Measurements from ENCODE around the gene SOAT1.

GRCh38 chr1:179365342-179366092 lies 71.9 kb downstream of the SOAT1 start, which contains the start of gene AXDND1:
- TF ChIP-seq CTCF (conservative IDR thresholded peaks at IDR 0.05) (no peak), ZFX (IDR thresholded peaks at IDR 0.05) (peak; percentile 41; the same call in 1 of the 2 replicates)

Data from C4-2B (cell line).